Adrenal gland (tissue), 12 donors: ENCODE measurements around the gene GGT6. TPM values are rescaled to one million over a fixed set of nuclear protein-coding genes. Genes with fewer than 3 reads are reported as not detected.

Experiments used
- DNase-seq, 7 donors: peaks; one replicate each; pipeline ENCODE4 v3.0.0-alpha.2; 2019 to 2020
- H3K27ac ChIP-seq, 5 donors: fragments of 200-600 bp; sonication (generic) in 4 of 5; 1 replicate in 3 of 5; 2 replicates in 2 of 5; pipeline versions ENCODE4 v1.5.1 to v1.8.0; 2016 to 2020; ENCODE audit warnings: mild to moderate bottlenecking in 1 of 5
- H3K27me3 ChIP-seq: fragments of 200-600 bp; 2 replicates; pipeline ENCODE4 v1.8.0; 2021
- H3K36me3 ChIP-seq, 2 donors: fragments of 200-600 bp; replicated peaks in 1 of 2; 1 replicate in 1 of 2; 2 replicates in 1 of 2; pipeline versions ENCODE4 v1.5.1 to v1.8.0; 2018 to 2022
- H3K4me1 ChIP-seq, 2 donors: fragments of 200-600 bp; replicated peaks in 1 of 2; 1 replicate in 1 of 2; 2 replicates in 1 of 2; pipeline versions ENCODE4 v1.5.1 to v1.8.0; 2018 to 2021
- H3K4me3 ChIP-seq, 4 donors: fragments of 200-600 bp; sonication (generic) in 3 of 4; one replicate each; pipeline ENCODE4 v1.5.1; 2016 to 2018
- H3K9me3 ChIP-seq, 3 donors: fragments of 200-600 bp; sonication (generic) in 1 of 3; replicated peaks in 1 of 3; 1 replicate in 2 of 3; 2 replicates in 1 of 3; pipeline versions ENCODE4 v1.5.1 to v1.8.0; 2016 to 2021
- POLR2A ChIP-seq, 2 donors: fragments of 450-650 bp; IDR thresholded peaks; one replicate each; pipeline ENCODE4 v1.6.1; 2017; ENCODE audit warnings: antibody characterized with exemption in 2 of 2, mild to moderate bottlenecking in 2 of 2, moderate library complexity in 1 of 2
- WGBS, 4 donors: extraction: QIAGEN DNeasy Blood & Tissue Kit in 2 of 4; methylation state at CpG; one replicate each; pipeline versions ENCODE4 v1.1.5 to v1.1.7; 2013 to 2017; 5-methylcytosine and 5-hydroxymethylcytosine counted together
- intact Hi-C, 2 donors: fragments of 100-400 bp; cut with DNase I; formaldehyde crosslinking; loops; one replicate each; pipeline versions ENCODE4 v1.14.1 to v1.15.0; 2022 to 2023
- polyA plus RNA-seq, 3 donors: library from polyadenylated mRNA; stranded (reverse); fragments of 200-250 nt in 2 of 3; fragments of 350-450 nt in 1 of 3; fragmentation: Illumina TruSeq in 1 of 3; extraction: RNeasy Lipid Tissue Mini Kit (QIAGEN cat#74804) in 1 of 3; gene quantifications; one replicate each; pipeline ENCODE4 v1.2.3, GENCODE V29; 2013 to 2014
- total RNA-seq, 9 donors: library from RNA; depleted of rRNA in 4 of 9; stranded (reverse); fragments of >200 nt in 4 of 9; fragments of 120-200 nt in 1 of 9; fragmentation: NEBNext Ultra II Directional in 1 of 9; extraction: Animal tissue kit (Norgen Biotek cat#: 25700) in 1 of 9; gene quantifications; one replicate each; pipeline versions ENCODE4 v1.1.0 to v1.2.4, GENCODE V29; 2013 to 2023
- TF ChIP-seq, protein P1 (sequence below), 6 experiments: fragments of 450-650 bp in 4 of 6; fragments of 200-600 bp in 2 of 6; sonication (generic) in 1 of 6; IDR thresholded peaks; 1 replicate in 5 of 6; 2 replicates in 1 of 6; pipeline versions ENCODE4 v1.5.1 to v1.8.0; 2016 to 2021; ENCODE audit warnings: antibody characterized with exemption in 6 of 6, mild to moderate bottlenecking in 2 of 6, moderate library complexity in 1 of 6
- donor health status: healthy with polysubstance abuse.
- donor health status: Bipolar disorder and iron deficiency.
- donor health status: DM: yes; HTN: yes; CAD: no.
- donor health status: DM: no; HTN: no; CAD: no.
- donor health status: DM: no; HTN: no; CAD: no.
- donor health status: DM: yes; HTN: yes; CAD: no.

Gene GGT6
- total and polyA plus RNA-seq, 12 donors = 0.06 to 4.2 (median 0.88) TPM

DNA sequence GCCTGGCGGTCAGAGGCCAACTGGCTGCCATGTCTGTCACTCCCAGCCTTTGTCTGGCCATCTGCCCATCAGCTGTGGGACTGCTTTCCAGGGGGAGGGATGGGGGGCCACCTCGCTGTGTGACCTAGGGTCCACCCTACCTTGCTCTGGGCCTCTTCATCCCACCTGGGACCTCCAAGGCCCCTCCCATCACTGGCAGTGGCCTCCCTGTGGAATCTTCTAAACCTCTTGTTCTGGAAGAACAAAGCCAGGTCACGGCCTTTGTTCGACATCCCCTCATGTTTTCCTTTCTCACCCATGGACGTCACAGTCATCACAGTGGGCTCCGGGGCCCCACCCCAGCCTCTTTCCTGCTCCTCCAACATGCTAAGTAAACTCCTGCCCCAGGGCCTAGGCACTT lies 37.7 kb downstream of the GGT6 start:
- intact Hi-C loops = no loop called here
- H3K36me3 ChIP-seq = no peaks in the 10 kb centered on the region
- DNase-seq = peak in 1 of 7 donors; percentile 55
- no peaks in the 10 kb centered on the region for H3K27me3 ChIP-seq
- no peak overlapping the region for H3K4me3 ChIP-seq
- peaks cover 14 to 31% of the 10 kb centered on the region in 2 donors for H3K4me1 ChIP-seq
- TF ChIP-seq, protein P1, sequence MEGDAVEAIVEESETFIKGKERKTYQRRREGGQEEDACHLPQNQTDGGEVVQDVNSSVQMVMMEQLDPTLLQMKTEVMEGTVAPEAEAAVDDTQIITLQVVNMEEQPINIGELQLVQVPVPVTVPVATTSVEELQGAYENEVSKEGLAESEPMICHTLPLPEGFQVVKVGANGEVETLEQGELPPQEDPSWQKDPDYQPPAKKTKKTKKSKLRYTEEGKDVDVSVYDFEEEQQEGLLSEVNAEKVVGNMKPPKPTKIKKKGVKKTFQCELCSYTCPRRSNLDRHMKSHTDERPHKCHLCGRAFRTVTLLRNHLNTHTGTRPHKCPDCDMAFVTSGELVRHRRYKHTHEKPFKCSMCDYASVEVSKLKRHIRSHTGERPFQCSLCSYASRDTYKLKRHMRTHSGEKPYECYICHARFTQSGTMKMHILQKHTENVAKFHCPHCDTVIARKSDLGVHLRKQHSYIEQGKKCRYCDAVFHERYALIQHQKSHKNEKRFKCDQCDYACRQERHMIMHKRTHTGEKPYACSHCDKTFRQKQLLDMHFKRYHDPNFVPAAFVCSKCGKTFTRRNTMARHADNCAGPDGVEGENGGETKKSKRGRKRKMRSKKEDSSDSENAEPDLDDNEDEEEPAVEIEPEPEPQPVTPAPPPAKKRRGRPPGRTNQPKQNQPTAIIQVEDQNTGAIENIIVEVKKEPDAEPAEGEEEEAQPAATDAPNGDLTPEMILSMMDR (IDR thresholded peaks at IDR 0.05) = no peak
- no peak for TF ChIP-seq POLR2A (IDR thresholded peaks at IDR 0.05)
- H3K9me3 ChIP-seq = no peaks in the 10 kb centered on the region
- 82 to 91% (median 86%) methylated on average over 6 of the region's 6 CpGs for WGBS, 4 donors
- H3K27ac ChIP-seq = peak overlapping the region in 1 of 5 donors; percentile 48

DNA sequence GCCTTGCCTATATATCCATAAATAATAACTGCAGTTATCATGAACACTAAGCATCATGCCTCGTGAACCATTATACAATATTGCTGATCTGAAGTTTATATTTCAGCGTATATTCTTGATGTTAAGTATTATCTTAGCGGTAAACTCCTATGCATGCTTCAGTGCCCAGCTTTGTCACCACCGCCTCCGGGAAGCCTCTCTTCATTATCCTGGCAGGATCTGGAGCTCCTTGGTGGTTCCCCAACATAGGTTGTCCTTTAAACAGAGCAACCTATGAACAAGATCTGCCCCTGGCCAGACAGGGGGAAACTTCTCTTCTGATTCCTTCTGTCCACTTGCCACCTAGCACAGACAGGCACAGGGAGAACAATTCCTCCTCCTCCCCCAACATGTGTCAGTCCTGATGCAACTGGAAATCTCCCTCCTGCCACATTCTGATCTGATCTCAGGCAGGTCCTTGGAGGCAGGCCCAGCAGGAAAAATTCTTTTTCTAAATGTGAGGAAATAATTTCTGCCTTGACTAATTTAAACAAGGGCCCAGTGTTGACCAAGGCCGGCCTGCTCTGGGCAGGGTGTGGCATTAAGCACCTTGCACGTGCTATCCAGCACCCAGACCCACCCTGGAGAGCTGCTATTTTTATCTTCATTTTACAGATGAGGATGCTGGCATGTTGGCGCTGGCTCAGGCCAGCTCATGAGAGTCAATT lies 39.3 kb downstream of the GGT6 start:
- 80 to 92% (median 87%) methylated on average over 7 to 8 of the region's 8 CpGs for WGBS, 4 donors
- TF ChIP-seq POLR2A (IDR thresholded peaks at IDR 0.05) = no peak
- TF ChIP-seq, protein P1 (IDR thresholded peaks at IDR 0.05) = no peak
- Histone ChIP-seq H3K27ac (peak overlapping the region in 3 of 5 donors; percentile 48 to 60 (median 55)), H3K4me1 (peaks cover 14 to 31% of the 10 kb centered on the region in 2 donors), H3K9me3 (no peaks in the 10 kb centered on the region), H3K4me3 (no peak overlapping the region), H3K36me3 (no peaks in the 10 kb centered on the region), H3K27me3 (no peaks in the 10 kb centered on the region)
- intact Hi-C loops = no loop called here
- peak in 2 of 7 donors; percentile 55 to 56 for DNase-seq

DNA sequence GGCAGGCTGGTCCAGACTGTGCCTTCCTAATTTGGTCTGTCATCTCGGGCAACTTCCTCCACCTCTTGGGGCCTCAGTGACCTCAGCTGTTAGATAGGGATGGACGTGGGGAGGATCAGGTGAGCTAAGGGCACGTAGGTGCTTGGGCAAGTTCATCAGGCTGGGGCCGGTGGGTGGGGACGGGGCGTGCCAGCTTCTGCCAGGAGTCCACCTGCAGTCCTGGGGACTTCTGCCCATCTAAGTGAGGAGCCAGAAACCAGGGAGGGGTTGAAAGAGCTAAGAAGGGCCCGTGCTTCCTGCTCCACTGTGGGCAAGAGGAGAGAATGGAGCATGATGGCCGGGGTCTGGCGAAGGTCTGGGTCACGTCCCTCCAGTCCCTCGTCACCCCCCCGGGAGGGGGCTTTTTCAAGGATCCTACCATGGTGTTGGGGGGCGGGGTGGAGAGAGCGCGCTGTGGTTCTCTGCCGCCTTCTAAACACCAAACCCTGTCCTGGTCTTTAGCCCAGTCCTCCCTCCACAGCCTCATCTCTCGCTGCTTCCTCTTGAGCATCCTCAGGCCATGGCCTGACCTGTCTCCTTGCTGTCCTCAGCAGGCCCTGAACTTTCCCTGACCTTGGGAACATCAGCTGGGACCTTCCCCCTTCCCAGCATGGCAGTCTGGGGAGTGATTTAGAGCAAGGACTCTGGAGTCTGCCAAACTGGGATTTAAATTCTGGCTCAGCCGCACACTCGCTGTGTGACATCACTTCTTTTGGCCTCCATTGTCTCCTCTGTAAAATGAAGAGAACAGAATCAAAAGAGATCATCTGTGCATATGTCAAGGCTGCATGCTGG lies 40.1 kb downstream of the GGT6 start:
- intact Hi-C loops = no loop called here
- H3K4me1 ChIP-seq = peaks cover 14 to 31% of the 10 kb centered on the region in 2 donors
- H3K36me3 ChIP-seq = no peaks in the 10 kb centered on the region
- H3K4me3 ChIP-seq = no peak overlapping the region
- peak overlapping the region in 2 of 5 donors; percentile 60 to 83 for H3K27ac ChIP-seq
- TF ChIP-seq, protein P1 (IDR thresholded peaks at IDR 0.05) = no peak
- TF ChIP-seq POLR2A (IDR thresholded peaks at IDR 0.05) = no peak
- no peaks in the 10 kb centered on the region for H3K9me3 ChIP-seq
- H3K27me3 ChIP-seq = no peaks in the 10 kb centered on the region
- 75 to 80% (median 77%) methylated on average over 14 to 19 of the region's 19 CpGs for WGBS, 4 donors
- peak in 4 of 7 donors; percentile 59 to 77 (median 68) for DNase-seq

DNA sequence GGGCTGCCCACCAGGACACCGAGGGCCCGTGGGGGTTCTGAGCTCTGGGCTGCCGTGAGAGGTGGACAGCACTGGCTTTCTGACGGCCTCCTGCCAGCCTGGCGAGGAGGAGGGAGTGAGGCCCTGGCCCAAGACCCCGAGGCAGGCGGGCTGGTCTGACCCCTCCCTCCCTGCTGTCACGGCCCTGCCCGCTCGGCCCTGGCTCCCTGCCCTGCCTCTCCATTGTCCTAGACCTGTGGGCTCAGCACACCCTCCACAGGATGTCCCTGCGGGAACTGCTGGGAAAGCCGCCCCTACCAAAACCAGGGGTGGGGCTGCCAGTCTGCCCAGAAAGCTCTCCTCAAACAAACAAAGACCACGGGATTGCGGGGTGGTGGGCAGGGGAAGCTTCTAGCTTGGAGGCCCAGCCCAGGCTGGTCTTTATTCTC lies 41.0 kb downstream of the GGT6 start:
- Histone ChIP-seq H3K36me3 (no peaks in the 10 kb centered on the region), H3K4me3 (no peak overlapping the region), H3K9me3 (no peaks in the 10 kb centered on the region), H3K27me3 (no peaks in the 10 kb centered on the region), H3K4me1 (peaks cover 14 to 31% of the 10 kb centered on the region in 2 donors), H3K27ac (peak overlapping the region in 4 of 5 donors; percentile 46 to 83 (median 56))
- intact Hi-C loops = no loop called here
- DNase-seq = peak; percentile 54 to 81 (median 75)
- 41 to 67% (median 61%) methylated on average over 4 to 14 of the region's 14 CpGs for WGBS, 4 donors
- TF ChIP-seq, protein P1 (IDR thresholded peaks at IDR 0.05) = no peak
- peak in 1 of 2 donors; percentile 11 for TF ChIP-seq POLR2A (IDR thresholded peaks at IDR 0.05)
